Panc1 (cell line): Measurements from ENCODE around the gene MROH2A.

ENCODE experiments used
- POLR2AphosphoS5 ChIP-seq: IDR thresholded peaks from 2 replicates; pipeline ENCODE4 v1.6.1; 2012; ENCODE audit warnings: mild to moderate bottlenecking, low read depth, low read length, moderate library complexity
- TCF7L2 ChIP-seq: IDR thresholded peaks from 2 replicates; pipeline ENCODE4 v1.6.1; 2011; ENCODE audit warnings: mild to moderate bottlenecking, low read depth, low read length, inconsistent platforms
- TF ChIP-seq, protein P1 (sequence below): fragments of 450-650 bp; IDR thresholded peaks from 2 replicates; pipeline ENCODE4 v1.5.1; 2017; ENCODE audit warnings: mild to moderate bottlenecking

DNA sequence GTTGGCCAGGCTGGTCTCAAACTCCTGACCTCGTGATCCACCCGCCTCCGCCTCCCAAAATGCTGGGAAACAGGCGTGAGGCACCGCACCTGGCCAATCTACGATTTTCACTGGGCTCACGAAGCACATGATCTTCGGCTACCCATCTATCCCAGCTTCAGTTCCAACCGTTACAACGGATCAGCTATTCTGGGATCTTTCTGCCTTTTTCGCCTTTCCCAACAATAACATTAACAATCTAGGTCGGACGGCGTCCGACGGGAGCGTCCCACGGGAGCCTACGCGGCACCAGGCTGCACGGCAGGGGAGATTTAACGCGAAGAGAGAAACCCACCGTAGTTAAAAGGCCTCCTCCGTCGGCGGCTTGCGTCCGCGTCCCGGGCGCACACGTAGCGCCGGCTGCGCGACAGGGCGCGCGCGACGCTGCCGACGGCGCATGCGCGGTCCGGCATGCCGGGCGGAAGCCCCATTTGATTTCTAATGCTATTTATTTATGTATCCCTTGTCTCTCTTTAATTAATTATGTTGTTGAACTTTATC, 89.9 kb downstream of the MROH2A start, which contains the start of gene MSL3B:
- TF ChIP-seq, protein P1, sequence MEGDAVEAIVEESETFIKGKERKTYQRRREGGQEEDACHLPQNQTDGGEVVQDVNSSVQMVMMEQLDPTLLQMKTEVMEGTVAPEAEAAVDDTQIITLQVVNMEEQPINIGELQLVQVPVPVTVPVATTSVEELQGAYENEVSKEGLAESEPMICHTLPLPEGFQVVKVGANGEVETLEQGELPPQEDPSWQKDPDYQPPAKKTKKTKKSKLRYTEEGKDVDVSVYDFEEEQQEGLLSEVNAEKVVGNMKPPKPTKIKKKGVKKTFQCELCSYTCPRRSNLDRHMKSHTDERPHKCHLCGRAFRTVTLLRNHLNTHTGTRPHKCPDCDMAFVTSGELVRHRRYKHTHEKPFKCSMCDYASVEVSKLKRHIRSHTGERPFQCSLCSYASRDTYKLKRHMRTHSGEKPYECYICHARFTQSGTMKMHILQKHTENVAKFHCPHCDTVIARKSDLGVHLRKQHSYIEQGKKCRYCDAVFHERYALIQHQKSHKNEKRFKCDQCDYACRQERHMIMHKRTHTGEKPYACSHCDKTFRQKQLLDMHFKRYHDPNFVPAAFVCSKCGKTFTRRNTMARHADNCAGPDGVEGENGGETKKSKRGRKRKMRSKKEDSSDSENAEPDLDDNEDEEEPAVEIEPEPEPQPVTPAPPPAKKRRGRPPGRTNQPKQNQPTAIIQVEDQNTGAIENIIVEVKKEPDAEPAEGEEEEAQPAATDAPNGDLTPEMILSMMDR = no peak
- TF ChIP-seq TCF7L2 (peak; percentile 44; the same call in 1 of the 2 replicates), POLR2AphosphoS5 (peak; percentile 64; the same call in 1 of the 2 replicates)
